Measurements from ENCODE around the gene GLRX3. TPM values are rescaled to one million over a fixed set of nuclear protein-coding genes. Genes with fewer than 3 reads are reported as not detected.
A peak's percentile ranks its signal among the peaks of the same experiment; 100 is the strongest.

Gene GLRX3
- polyA plus RNA-seq, 6 donors from 2014 or later: 67.7 to 100 (median 72.2) TPM

- ATAC-seq (ENCODE audit: low read depth in 2 of 2) (peak; percentile 65 to 85), DNase-seq (no peak)
- H3K27ac Mint-ChIP-seq: peak overlapping the region; percentile 20 to 93 (median 72)
- no peaks in the 10 kb centered on the region for H3K9me3 Mint-ChIP-seq
- H3K4me3 Mint-ChIP-seq: peak overlapping the region in 5 of 8 donors; percentile 9 to 80 (median 42)
- peaks cover 0 to 12% of the 10 kb centered on the region in 2 donors for H3K36me3 Mint-ChIP-seq
- peaks cover 42 to 75% (median 52%) of the 10 kb centered on the region in 3 donors for H3K4me1 Mint-ChIP-seq
- no peaks in the 10 kb centered on the region for H3K27me3 Mint-ChIP-seq
Observed at GRCh38 chr10:130141878-130142277, 5.7 kb downstream of the GLRX3 start.

- H3K9me3 Mint-ChIP-seq: no peaks in the 10 kb centered on the region
- peak overlapping the region in 2 of 6 donors; percentile 47 to 58 for H3K27ac Mint-ChIP-seq
- no peak for ATAC-seq (ENCODE audit: low read depth in 2 of 2)
- H3K27me3 Mint-ChIP-seq: no peaks in the 10 kb centered on the region
- peaks cover 10 to 12% of the 10 kb centered on the region in 2 donors for H3K36me3 Mint-ChIP-seq
- H3K4me3 Mint-ChIP-seq: peak overlapping the region in 1 of 8 donors; percentile 24
- DNase-seq: no peak
- peaks cover 29 to 46% (median 38%) of the 10 kb centered on the region in 3 donors for H3K4me1 Mint-ChIP-seq
Observed at GRCh38 chr10:130146042-130146441, 9.9 kb downstream of the GLRX3 start.

GRCh38 chr10:130159192-130159794 lies 23.1 kb downstream of the GLRX3 start:
- no peak for DNase-seq
- Mint-ChIP-seq H3K27me3 (no peaks in the 10 kb centered on the region), H3K4me1 (peaks cover 9 to 29% (median 27%) of the 10 kb centered on the region in 3 donors), H3K27ac (no peak overlapping the region), H3K4me3 (no peak overlapping the region), H3K36me3 (peaks cover 14 to 17% of the 10 kb centered on the region in 2 donors), H3K9me3 (peaks cover 0 to 5% (median 0%) of the 10 kb centered on the region in 7 donors)
- no peak for ATAC-seq (ENCODE audit: low read depth in 2 of 2)

- no peak for ATAC-seq (ENCODE audit: low read depth in 2 of 2)
- no peak for DNase-seq
- H3K27ac Mint-ChIP-seq: no peak overlapping the region
- peaks cover 9 to 18% (median 13%) of the 10 kb centered on the region in 3 donors for H3K4me1 Mint-ChIP-seq
- peaks cover 8 to 22% of the 10 kb centered on the region in 2 donors for H3K36me3 Mint-ChIP-seq
- H3K9me3 Mint-ChIP-seq: no peaks in the 10 kb centered on the region
- no peak overlapping the region for H3K4me3 Mint-ChIP-seq
- H3K27me3 Mint-ChIP-seq: no peaks in the 10 kb centered on the region
Observed at GRCh38 chr10:130160775-130161174, 24.6 kb downstream of the GLRX3 start.

- no peak for ATAC-seq (ENCODE audit: low read depth in 2 of 2)
- Mint-ChIP-seq H3K27ac (peak overlapping the region in 2 of 6 donors; percentile 16 to 82), H3K9me3 (no peaks in the 10 kb centered on the region), H3K36me3 (peaks cover 7 to 24% of the 10 kb centered on the region in 2 donors), H3K4me3 (no peak overlapping the region), H3K27me3 (no peaks in the 10 kb centered on the region), H3K4me1 (peaks cover 9 to 17% (median 13%) of the 10 kb centered on the region in 3 donors)
- DNase-seq: no peak
Observed at GRCh38 chr10:130161331-130161730, 25.1 kb downstream of the GLRX3 start.

- no peak for DNase-seq
- Mint-ChIP-seq H3K27me3 (no peaks in the 10 kb centered on the region), H3K9me3 (no peaks in the 10 kb centered on the region), H3K4me1 (peaks cover 4 to 9% (median 5%) of the 10 kb centered on the region in 3 donors), H3K27ac (peak overlapping the region in 1 of 6 donors; percentile 24), H3K4me3 (no peak overlapping the region), H3K36me3 (peaks cover 21 to 41% of the 10 kb centered on the region in 2 donors)
- no peak for ATAC-seq (ENCODE audit: low read depth in 2 of 2)
Observed at GRCh38 chr10:130167193-130167592, 31.0 kb downstream of the GLRX3 start.

- Mint-ChIP-seq H3K27me3 (no peaks in the 10 kb centered on the region), H3K4me1 (peaks cover 4 to 9% (median 5%) of the 10 kb centered on the region in 3 donors), H3K9me3 (no peaks in the 10 kb centered on the region), H3K4me3 (no peak overlapping the region), H3K27ac (no peak overlapping the region), H3K36me3 (peaks cover 21 to 41% of the 10 kb centered on the region in 2 donors)
- no peak for DNase-seq
- no peak for ATAC-seq (ENCODE audit: low read depth in 2 of 2)
Observed at GRCh38 chr10:130167707-130168106, 31.5 kb downstream of the GLRX3 start.

GRCh38 chr10:130169136-130169859 lies 33.1 kb downstream of the GLRX3 start:
- no peak for DNase-seq

GRCh38 chr10:130171196-130171595 lies 35.0 kb downstream of the GLRX3 start:
- peak overlapping the region in 1 of 6 donors; percentile 68 for H3K27ac Mint-ChIP-seq
- peaks cover 5 to 9% (median 7%) of the 10 kb centered on the region in 3 donors for H3K4me1 Mint-ChIP-seq
- no peaks in the 10 kb centered on the region for H3K9me3 Mint-ChIP-seq
- no peak for ATAC-seq (ENCODE audit: low read depth in 2 of 2)
- no peak for DNase-seq
- peaks cover 30 to 33% of the 10 kb centered on the region in 2 donors for H3K36me3 Mint-ChIP-seq
- H3K27me3 Mint-ChIP-seq: no peaks in the 10 kb centered on the region
- H3K4me3 Mint-ChIP-seq: no peak overlapping the region

More at GRCh38 chr10:130169136-130169859, 33.1 kb downstream of the GLRX3 start:
- Mint-ChIP-seq H3K36me3 (peaks cover 21 to 46% of the 10 kb centered on the region in 2 donors), H3K4me3 (no peak overlapping the region), H3K27ac (peak overlapping the region in 1 of 6 donors; percentile 63), H3K4me1 (peaks cover 5 to 9% (median 7%) of the 10 kb centered on the region in 3 donors), H3K27me3 (no peaks in the 10 kb centered on the region), H3K9me3 (no peaks in the 10 kb centered on the region)
- ATAC-seq (ENCODE audit: low read depth in 2 of 2): no peak

- Mint-ChIP-seq H3K4me1 (peaks cover 5 to 9% (median 7%) of the 10 kb centered on the region in 3 donors), H3K4me3 (no peak overlapping the region)
Observed at GRCh38 chr10:130174328-130174727, 38.1 kb downstream of the GLRX3 start.

GRCh38 chr10:130175074-130175473 lies 38.9 kb downstream of the GLRX3 start:
- H3K27ac Mint-ChIP-seq: peak overlapping the region in 3 of 6 donors; percentile 28 to 68 (median 51)
- DNase-seq (no peak), ATAC-seq (ENCODE audit: low read depth in 2 of 2) (no peak)
- no peaks in the 10 kb centered on the region for H3K27me3 Mint-ChIP-seq
- H3K4me1 Mint-ChIP-seq: peaks cover 5 to 9% (median 7%) of the 10 kb centered on the region in 3 donors
- H3K9me3 Mint-ChIP-seq: no peaks in the 10 kb centered on the region
- peaks cover 18 to 21% of the 10 kb centered on the region in 2 donors for H3K36me3 Mint-ChIP-seq
- H3K4me3 Mint-ChIP-seq: no peak overlapping the region

More at GRCh38 chr10:130174328-130174727, 38.1 kb downstream of the GLRX3 start:
- Mint-ChIP-seq H3K27me3 (no peaks in the 10 kb centered on the region), H3K27ac (peak overlapping the region in 2 of 6 donors; percentile 18 to 73), H3K36me3 (peaks cover 23 to 25% of the 10 kb centered on the region in 2 donors), H3K9me3 (no peaks in the 10 kb centered on the region)
- DNase-seq (no peak), ATAC-seq (ENCODE audit: low read depth in 2 of 2) (no peak)

GRCh38 chr10:130177250-130177649 lies 41.1 kb downstream of the GLRX3 start:
- Mint-ChIP-seq H3K9me3 (no peaks in the 10 kb centered on the region), H3K36me3 (peaks cover 18 to 19% of the 10 kb centered on the region in 2 donors), H3K4me1 (peaks cover 0 to 5% (median 3%) of the 10 kb centered on the region in 3 donors), H3K27me3 (no peaks in the 10 kb centered on the region), H3K27ac (no peak overlapping the region), H3K4me3 (no peak overlapping the region)
- ATAC-seq (ENCODE audit: low read depth in 2 of 2): no peak
- no peak for DNase-seq

- H3K4me3 Mint-ChIP-seq: no peak overlapping the region
- no peak for DNase-seq
- no peak for ATAC-seq (ENCODE audit: low read depth in 2 of 2)
Observed at GRCh38 chr10:130179640-130180039, 43.4 kb downstream of the GLRX3 start.

More at GRCh38 chr10:130179640-130180039, 43.4 kb downstream of the GLRX3 start:
- Mint-ChIP-seq H3K9me3 (no peaks in the 10 kb centered on the region), H3K27me3 (no peaks in the 10 kb centered on the region), H3K4me1 (peaks cover 0 to 5% (median 0%) of the 10 kb centered on the region in 3 donors), H3K27ac (no peak overlapping the region), H3K36me3 (peaks cover 8 to 25% of the 10 kb centered on the region in 2 donors)

All from naive B cell (primary cell).